ENCODE results near the gene OR6B1.

The OR6B1 gene

DNA sequence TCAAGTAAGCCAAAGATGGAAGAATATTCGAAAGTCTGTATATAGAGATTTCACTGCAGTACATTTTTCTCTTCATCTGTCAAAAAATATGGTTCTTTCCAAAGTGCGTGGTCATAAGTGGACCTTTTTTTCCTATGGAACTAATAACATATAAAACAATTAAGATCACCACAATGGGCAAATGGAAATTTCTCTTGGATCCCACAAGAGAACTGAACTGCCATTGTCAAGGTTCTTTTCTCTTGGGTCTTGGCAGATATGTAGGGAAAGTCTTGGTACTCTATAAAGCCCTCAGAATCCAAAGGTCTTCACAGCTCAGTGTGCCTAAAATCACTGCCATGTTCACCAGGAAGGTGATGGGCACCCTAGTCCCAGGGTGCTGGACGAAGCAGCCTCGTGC is at the start of gene OR6B1:
TSS of gene OR6B1 (plus strand) at position 301 of the 400 bp plus-strand sequence. CDS start 3,677 bp downstream, outside the sequence.
- TF ChIP-seq, protein P1, sequence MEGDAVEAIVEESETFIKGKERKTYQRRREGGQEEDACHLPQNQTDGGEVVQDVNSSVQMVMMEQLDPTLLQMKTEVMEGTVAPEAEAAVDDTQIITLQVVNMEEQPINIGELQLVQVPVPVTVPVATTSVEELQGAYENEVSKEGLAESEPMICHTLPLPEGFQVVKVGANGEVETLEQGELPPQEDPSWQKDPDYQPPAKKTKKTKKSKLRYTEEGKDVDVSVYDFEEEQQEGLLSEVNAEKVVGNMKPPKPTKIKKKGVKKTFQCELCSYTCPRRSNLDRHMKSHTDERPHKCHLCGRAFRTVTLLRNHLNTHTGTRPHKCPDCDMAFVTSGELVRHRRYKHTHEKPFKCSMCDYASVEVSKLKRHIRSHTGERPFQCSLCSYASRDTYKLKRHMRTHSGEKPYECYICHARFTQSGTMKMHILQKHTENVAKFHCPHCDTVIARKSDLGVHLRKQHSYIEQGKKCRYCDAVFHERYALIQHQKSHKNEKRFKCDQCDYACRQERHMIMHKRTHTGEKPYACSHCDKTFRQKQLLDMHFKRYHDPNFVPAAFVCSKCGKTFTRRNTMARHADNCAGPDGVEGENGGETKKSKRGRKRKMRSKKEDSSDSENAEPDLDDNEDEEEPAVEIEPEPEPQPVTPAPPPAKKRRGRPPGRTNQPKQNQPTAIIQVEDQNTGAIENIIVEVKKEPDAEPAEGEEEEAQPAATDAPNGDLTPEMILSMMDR (IDR thresholded peaks at IDR 0.05; ENCODE audit: insufficient read depth, low read depth, low read length, missing control alignments): no peak
- DNase-seq (ENCODE audit: low read depth): no peak
- no peak within 1 kb of the TSS for H3K4me3 ChIP-seq (ENCODE audit: low read depth, low read length)

- no peak for DNase-seq (ENCODE audit: low read depth)
- TF ChIP-seq, protein P1 (IDR thresholded peaks at IDR 0.05; ENCODE audit: insufficient read depth, low read depth, low read length, missing control alignments): no peak
Observed at GRCh38 chr7:143953421-143953820, 46.7 kb upstream of the OR6B1 start.

GRCh38 chr7:143954135-143954534 is 46.0 kb upstream of the OR6B1 start:
- H3K4me3 ChIP-seq (ENCODE audit: low read depth, low read length): no peak overlapping the region

More at GRCh38 chr7:143953421-143953820, 46.7 kb upstream of the OR6B1 start:
- no peak overlapping the region for H3K4me3 ChIP-seq (ENCODE audit: low read depth, low read length)

GRCh38 chr7:143954544-143954943 is 45.6 kb upstream of the OR6B1 start, which contains the start of gene OR2F1:
Gene OR2F1, plus strand, starts transcription at chr7:143954844. Its CDS starts 5,127 bp downstream, at chr7:143959971.
- H3K4me3 ChIP-seq (ENCODE audit: low read depth, low read length): no peak within 1 kb of the TSS
- TF ChIP-seq, protein P1 (IDR thresholded peaks at IDR 0.05; ENCODE audit: insufficient read depth, low read depth, low read length, missing control alignments): no peak
- no peak for DNase-seq (ENCODE audit: low read depth)

More at GRCh38 chr7:143954135-143954534, 46.0 kb upstream of the OR6B1 start:
- DNase-seq (ENCODE audit: low read depth): no peak
- TF ChIP-seq, protein P1 (IDR thresholded peaks at IDR 0.05; ENCODE audit: insufficient read depth, low read depth, low read length, missing control alignments): no peak

- DNase-seq (ENCODE audit: low read depth): no peak
- TF ChIP-seq, protein P1 (IDR thresholded peaks at IDR 0.05; ENCODE audit: insufficient read depth, low read depth, low read length, missing control alignments): no peak
- H3K4me3 ChIP-seq (ENCODE audit: low read depth, low read length): no peak overlapping the region
Observed at GRCh38 chr7:143958781-143959180, 41.3 kb upstream of the OR6B1 start.

DNA sequence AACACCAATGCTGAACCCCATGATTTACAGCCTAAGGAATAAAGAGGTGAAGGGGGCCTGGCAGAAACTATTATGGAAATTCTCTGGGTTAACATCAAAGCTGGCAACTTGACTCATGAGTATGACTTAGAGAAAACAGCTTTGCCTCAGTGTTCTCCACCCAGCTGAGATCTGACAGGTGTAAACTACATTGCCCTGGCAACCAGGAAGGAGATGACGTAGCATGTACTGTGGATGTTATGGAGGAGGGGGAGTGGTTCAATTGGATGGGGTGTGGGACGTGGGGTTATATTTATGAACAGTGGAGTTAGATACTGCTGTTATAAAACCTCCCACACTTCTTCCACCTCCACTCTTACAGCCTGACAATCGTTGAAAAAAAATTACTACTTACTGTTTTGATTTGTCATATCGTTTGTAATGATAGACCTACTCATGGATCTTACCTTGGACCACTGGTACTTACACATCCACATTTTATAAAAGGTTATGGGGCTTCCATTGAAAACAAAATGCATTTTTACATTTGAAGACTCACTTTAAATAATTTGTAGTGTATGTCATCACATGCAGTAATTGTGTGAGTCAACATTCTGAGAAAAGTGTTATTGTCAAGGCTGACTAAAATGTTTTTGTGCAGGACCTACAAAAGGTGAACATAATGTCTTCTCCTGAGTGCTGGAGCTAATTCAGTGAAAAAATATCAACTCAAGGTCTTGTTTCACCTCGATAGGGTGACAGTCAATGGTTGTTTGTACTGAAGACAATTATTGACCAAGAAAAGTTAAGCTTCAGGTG is 39.1 kb upstream of the OR6B1 start:
- DNase-seq (ENCODE audit: low read depth): no peak
- H3K4me3 ChIP-seq (ENCODE audit: low read depth, low read length): no peak overlapping the region
- TF ChIP-seq, protein P1 (IDR thresholded peaks at IDR 0.05; ENCODE audit: insufficient read depth, low read depth, low read length, missing control alignments): no peak
